ENCODE measurements around the gene ZNF536.

The ZNF536 gene

GRCh38 chr19:30522341-30522740 lies 150.2 kb downstream of the ZNF536 start:
- no peak for TF ChIP-seq CTCF (conservative IDR thresholded peaks at IDR 0.05; ENCODE audit: low read depth)
- POLR2A ChIA-PET (ENCODE audit: low non-redundant PET) = no interaction called here
- H3K27ac ChIP-seq = no peak overlapping the region
- CTCF ChIA-PET = no interaction called here
- no peak for DNase-seq (ENCODE audit: low spot score)

- ChIA-PET CTCF (no interaction called here), POLR2A (ENCODE audit: low non-redundant PET) (no interaction called here)
- no peak for DNase-seq (ENCODE audit: low spot score)
- H3K27ac ChIP-seq = no peak overlapping the region
- TF ChIP-seq CTCF (conservative IDR thresholded peaks at IDR 0.05; ENCODE audit: low read depth) = no peak
These were observed 151.6 kb downstream of the ZNF536 start for GRCh38 chr19:30523791-30524190.

GRCh38 chr19:30525383-30525782 lies 153.2 kb downstream of the ZNF536 start:
- ChIA-PET POLR2A (ENCODE audit: low non-redundant PET) (no interaction called here), CTCF (no interaction called here)
- no peak for TF ChIP-seq CTCF (conservative IDR thresholded peaks at IDR 0.05; ENCODE audit: low read depth)
- DNase-seq (ENCODE audit: low spot score) = no peak
- H3K27ac ChIP-seq = no peak overlapping the region

- DNase-seq (ENCODE audit: low spot score) = no peak
- no peak overlapping the region for H3K27ac ChIP-seq
- TF ChIP-seq CTCF (conservative IDR thresholded peaks at IDR 0.05; ENCODE audit: low read depth) = no peak
- CTCF ChIA-PET = interaction anchor here (0.5 kb wide), 1 partner anchor 1093 kb away, joined by 4 read pairs; no protein-coding TSS in a partner anchor
- POLR2A ChIA-PET (ENCODE audit: low non-redundant PET) = no interaction called here
These were observed 156.7 kb downstream of the ZNF536 start for GRCh38 chr19:30528919-30529318.

- no peak for TF ChIP-seq CTCF (conservative IDR thresholded peaks at IDR 0.05; ENCODE audit: low read depth)
- DNase-seq (ENCODE audit: low spot score) = no peak
- H3K27ac ChIP-seq = no peak overlapping the region
- ChIA-PET CTCF (no interaction called here), POLR2A (ENCODE audit: low non-redundant PET) (no interaction called here)
These were observed 157.7 kb downstream of the ZNF536 start for GRCh38 chr19:30529876-30530275.

- POLR2A ChIA-PET (ENCODE audit: low non-redundant PET) = no interaction called here
These were observed 158.6 kb downstream of the ZNF536 start for GRCh38 chr19:30530751-30531150.

More at GRCh38 chr19:30530751-30531150, 158.6 kb downstream of the ZNF536 start:
- TF ChIP-seq CTCF (conservative IDR thresholded peaks at IDR 0.05; ENCODE audit: low read depth) = no peak
- no peak overlapping the region for H3K27ac ChIP-seq
- DNase-seq (ENCODE audit: low spot score) = no peak
- CTCF ChIA-PET = no interaction called here

Measured in RWPE1 (cell line).